Pancreas (tissue), 10 donors: Measurements from ENCODE around the gene CYS1. TPM values are rescaled to one million over a fixed set of nuclear protein-coding genes. Genes with fewer than 3 reads are reported as not detected.

Experiments
- ATAC-seq, 4 donors: fragments of 200-7000 bp; cut with Tn5 transposase; one replicate each; pipeline versions ENCODE4 v1.8.0 to v1.9.1; 2020; ENCODE audit warnings: mild to moderate bottlenecking in 4 of 4, moderate library complexity in 4 of 4
- DNase-seq, 6 donors: peaks; one replicate each; pipeline ENCODE4 v3.0.0-alpha.2; 2020
- FAIRE-seq: peaks from 2 replicates; lab custom pipeline; 2012; peaks lifted over from hg19 to GRCh38; lab: Jason Lieb, UNC
- H3K27ac ChIP-seq, 4 donors: fragments of 200-600 bp; sonication (generic); 1 replicate in 3 of 4; 2 replicates in 1 of 4; pipeline versions ENCODE4 v1.5.0 to v1.8.0; 2020
- H3K27me3 ChIP-seq, 4 donors: fragments of 200-600 bp; one replicate each; pipeline ENCODE4 v1.8.0; 2021
- H3K36me3 ChIP-seq, 3 donors: fragments of 200-600 bp; sonication (generic) in 1 of 3; one replicate each; pipeline versions ENCODE4 v1.5.0 to v1.8.0; 2020 to 2021
- H3K4me1 ChIP-seq, 3 donors: fragments of 200-600 bp; one replicate each; pipeline ENCODE4 v1.8.0; 2021
- H3K4me3 ChIP-seq, 4 donors: fragments of 200-600 bp; sonication (generic) in 2 of 4; one replicate each; pipeline versions ENCODE4 v1.5.0 to v1.8.0; 2020 to 2021
- H3K9me3 ChIP-seq, 4 donors: fragments of 200-600 bp; one replicate each; pipeline ENCODE4 v1.8.0; 2021
- CTCF ChIP-seq, 4 donors: fragments of 200-600 bp; sonication (generic) in 3 of 4; IDR thresholded peaks; one replicate each; pipeline versions ENCODE4 v1.5.0 to v1.8.0; 2021; ENCODE audit warnings: antibody characterized with exemption in 4 of 4
- WGBS, 2 donors: extraction: QIAGEN DNeasy Blood & Tissue Kit; methylation state at CpG; one replicate each; pipeline ENCODE4 v1.1.7; 2013; 5-methylcytosine and 5-hydroxymethylcytosine counted together
- intact Hi-C, 3 donors: fragments of 100-400 bp; cut with DNase I; formaldehyde crosslinking; loops; one replicate each; pipeline versions ENCODE4 v1.11.1 to v1.14.2; 2022
- polyA plus RNA-seq, 2 donors: library from polyadenylated mRNA; stranded (reverse); fragments of 200-250 nt; gene quantifications; one replicate each; pipeline ENCODE4 v1.2.3, GENCODE V29; 2013
- total RNA-seq, 6 donors: library from RNA; stranded (reverse); fragmentation: NEBNext Ultra II Directional in 4 of 6; extraction: Animal tissue kit (Norgen Biotek cat#: 25700) in 4 of 6; gene quantifications; one replicate each; pipeline versions ENCODE4 v1.2.1 to v1.2.4, GENCODE V29; 2021 to 2023
- donor health status: healthy with polysubstance abuse.
- donor health status: DM: no; HTN: no; CAD: no; lungs with moderate emphysema.
- donor health status: DM: no; HTN: no; CAD: no.
- donor health status: control.
- donor health status: control.
- donor health status: Bipolar disorder and iron deficiency.
- donor health status: DM: yes; HTN: yes; CAD: no.
- donor health status: DM: no; HTN: no; CAD: no.
- donor health status: DM: no; HTN: no; CAD: no.
- donor health status: DM: yes; HTN: yes; CAD: no.

CYS1 gene
- total and polyA plus RNA-seq, 8 donors, result 18.9 to 51.3 (median 21.7) TPM

GRCh38 chr2:10120877-10121574 lies 40.8 kb upstream of the CYS1 start:
- Histone ChIP-seq H3K4me3 (peak overlapping the region; percentile 43 to 69 (median 54)), H3K27me3 (no peaks in the 10 kb centered on the region), H3K36me3 (no peaks in the 10 kb centered on the region), H3K9me3 (no peaks in the 10 kb centered on the region), H3K4me1 (peaks cover 6 to 21% (median 10%) of the 10 kb centered on the region in 3 donors), H3K27ac (peak overlapping the region; percentile 75 to 90 (median 82))
- WGBS, 2 donors, result 9 to 12% methylated on average over 13 of the region's 13 CpGs
- no peak for TF ChIP-seq CTCF (IDR thresholded peaks at IDR 0.05)
- peak in 2 of 6 donors; percentile 19 to 27 for DNase-seq
- no peak for FAIRE-seq
- intact Hi-C loops, result loop anchor here in 2 of 3 donors (5.0 to 10.0 kb wide), 2 partner anchors 316 to 554 kb away; no protein-coding TSS in a partner anchor
- ATAC-seq, result peak in 1 of 4 donors; percentile 2

GRCh38 chr2:10120158-10120876 lies 40.1 kb upstream of the CYS1 start:
- Histone ChIP-seq H3K4me1 (peaks cover 6 to 21% (median 10%) of the 10 kb centered on the region in 3 donors), H3K36me3 (no peaks in the 10 kb centered on the region), H3K4me3 (peak overlapping the region; percentile 43 to 69 (median 54)), H3K27me3 (no peaks in the 10 kb centered on the region), H3K9me3 (no peaks in the 10 kb centered on the region), H3K27ac (peak overlapping the region; percentile 75 to 90 (median 82))
- FAIRE-seq, result no peak
- intact Hi-C loops, result loop anchor here in 2 of 3 donors (5.0 to 10.0 kb wide), 2 partner anchors 317 to 554 kb away; no protein-coding TSS in a partner anchor
- WGBS, 2 donors, result 0% methylated on average over 58 to 60 of the region's 60 CpGs
- peak; percentile 96 to 98 (median 96) for DNase-seq
- TF ChIP-seq CTCF (IDR thresholded peaks at IDR 0.05), result no peak
- ATAC-seq, result peak; percentile 89 to 94 (median 92)

GRCh38 chr2:10119601-10120157 lies 39.5 kb upstream of the CYS1 start:
- peaks cover 6 to 21% (median 10%) of the 10 kb centered on the region in 3 donors for H3K4me1 ChIP-seq
- FAIRE-seq, result no peak
- no peak for ATAC-seq
- 48 to 57% methylated on average over 14 of the region's 14 CpGs for WGBS, 2 donors
- H3K36me3 ChIP-seq, result no peaks in the 10 kb centered on the region
- no peak for TF ChIP-seq CTCF (IDR thresholded peaks at IDR 0.05)
- no peak for DNase-seq
- peak overlapping the region in 3 of 4 donors; percentile 48 to 69 (median 59) for H3K4me3 ChIP-seq
- no peaks in the 10 kb centered on the region for H3K27me3 ChIP-seq
- peak overlapping the region; percentile 75 to 90 (median 82) for H3K27ac ChIP-seq
- intact Hi-C loops, result loop anchor here in 2 of 3 donors (5.0 to 10.0 kb wide), 2 partner anchors 318 to 555 kb away; no protein-coding TSS in a partner anchor
- H3K9me3 ChIP-seq, result no peaks in the 10 kb centered on the region

- intact Hi-C loops, result no loop called here
- H3K27ac ChIP-seq, result no peak overlapping the region
- no peak for FAIRE-seq
- no peaks in the 10 kb centered on the region for H3K9me3 ChIP-seq
- 94 to 96% methylated on average over 3 of the region's 3 CpGs for WGBS, 2 donors
- no peaks in the 10 kb centered on the region for H3K27me3 ChIP-seq
- peaks cover 6 to 21% (median 10%) of the 10 kb centered on the region in 3 donors for H3K4me1 ChIP-seq
- ATAC-seq, result no peak
- H3K4me3 ChIP-seq, result no peak overlapping the region
- DNase-seq, result no peak
- no peak for TF ChIP-seq CTCF (IDR thresholded peaks at IDR 0.05)
- H3K36me3 ChIP-seq, result no peaks in the 10 kb centered on the region
Measured at GRCh38 chr2:10119027-10119325, 38.8 kb upstream of the CYS1 start.
